Measurements from ENCODE around the gene UNK. TPM values are rescaled to one million over a fixed set of nuclear protein-coding genes. Genes with fewer than 3 reads are reported as not detected.
A peak's percentile ranks its signal among the peaks of the same experiment; 100 is the strongest.
"Not testable (repeated sequence)": the region's sequence is repeated elsewhere in the genome, so short reads cannot be mapped to it uniquely, and the experiment has no call there.

UNK gene
- total RNA-seq, 2 experiments from 2014 or later, result 33.7 to 36.1 TPM

DNA sequence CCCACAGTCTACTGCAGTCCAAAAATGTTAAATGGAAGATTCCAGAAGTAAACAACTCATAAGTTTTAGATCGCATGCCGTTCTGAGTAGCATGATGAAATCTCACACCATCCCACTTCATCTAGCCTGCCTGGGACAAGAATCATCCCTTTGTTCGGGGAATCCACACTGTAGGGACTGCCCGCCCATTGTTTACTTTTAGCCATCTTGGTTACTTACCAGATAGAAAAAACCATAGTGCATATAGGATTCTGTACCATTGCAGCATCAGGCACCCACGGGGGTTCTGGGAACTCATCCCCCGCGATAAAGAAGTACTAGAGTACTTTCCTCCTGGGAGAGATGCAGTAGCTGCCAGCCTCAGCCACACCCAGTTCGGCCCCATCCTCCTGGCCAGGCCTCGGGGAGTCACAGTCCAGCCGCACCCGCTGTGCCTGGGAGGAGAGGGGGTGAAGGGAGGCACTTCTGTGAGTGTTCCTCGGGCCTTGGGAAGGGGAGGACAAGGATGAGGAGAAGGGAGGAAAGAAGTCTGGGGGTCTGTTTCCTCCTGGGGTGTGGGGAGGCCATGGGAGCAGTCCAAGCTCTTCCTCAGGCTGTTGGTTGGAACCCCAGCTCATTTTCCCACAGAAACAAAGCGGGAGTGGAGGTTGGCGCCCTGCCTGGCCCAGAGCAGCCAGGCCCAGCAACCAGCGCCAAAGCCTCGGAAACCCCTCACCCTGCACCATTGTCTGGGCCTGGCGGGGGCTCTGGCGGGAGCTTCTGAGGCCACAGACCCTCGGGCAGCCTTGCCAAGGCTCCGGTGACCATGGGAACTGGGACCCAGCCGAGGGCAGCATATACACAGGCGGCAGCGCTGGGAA lies 84.9 kb downstream of the UNK start:
- no peaks in the 10 kb centered on the region for H3K36me3 Mint-ChIP-seq (ENCODE audit: low read depth)
- H3K27ac Mint-ChIP-seq, result no peak overlapping the region
- ChIA-PET POLR2A (interaction anchor here (0.8 kb wide), 1 partner anchor 14 kb away, joined by 5 read pairs; the partner anchor contains the start of gene WBP2), CTCF (interaction anchor here (0.7 kb wide), 1 partner anchor 82 kb away, joined by 3 read pairs; no protein-coding TSS in a partner anchor)
- DNase-seq (no peak), ATAC-seq (ENCODE audit: poor library complexity) (no peak)
- H3K36me3 ChIP-seq (ENCODE audit: insufficient read depth, low read length), result peaks cover 5% of the 10 kb centered on the region
- no peaks in the 10 kb centered on the region for H3K9me3 Mint-ChIP-seq
- H3K4me1 Mint-ChIP-seq (ENCODE audit: low read depth), result peaks cover 38% of the 10 kb centered on the region
- no peak overlapping the region for H3K27ac ChIP-seq (ENCODE audit: low read depth in 1 of 2, low read length in 2 of 2)
- H3K4me1 ChIP-seq (ENCODE audit: insufficient read depth, low read length), result peaks cover 28% of the 10 kb centered on the region
- intact Hi-C loops (cut with DNase I, micrococcal nuclease), result no loop called here
- H3K27me3 ChIP-seq (ENCODE audit: control insufficient read depth in 1 of 2, insufficient read depth in 2 of 2, low read length in 2 of 2), result no peaks in the 10 kb centered on the region
- H3K4me3 ChIP-seq (ENCODE audit: low read length), result no peak overlapping the region
- H3K4me3 Mint-ChIP-seq, result no peak overlapping the region
- no peaks in the 10 kb centered on the region for H3K9me3 ChIP-seq (ENCODE audit: control insufficient read depth in 1 of 2, insufficient read depth in 1 of 2, low read length in 2 of 2)
- no peak for TF ChIP-seq CTCF (IDR thresholded peaks at IDR 0.05)
- H3K27me3 Mint-ChIP-seq, result no peaks in the 10 kb centered on the region

DNA sequence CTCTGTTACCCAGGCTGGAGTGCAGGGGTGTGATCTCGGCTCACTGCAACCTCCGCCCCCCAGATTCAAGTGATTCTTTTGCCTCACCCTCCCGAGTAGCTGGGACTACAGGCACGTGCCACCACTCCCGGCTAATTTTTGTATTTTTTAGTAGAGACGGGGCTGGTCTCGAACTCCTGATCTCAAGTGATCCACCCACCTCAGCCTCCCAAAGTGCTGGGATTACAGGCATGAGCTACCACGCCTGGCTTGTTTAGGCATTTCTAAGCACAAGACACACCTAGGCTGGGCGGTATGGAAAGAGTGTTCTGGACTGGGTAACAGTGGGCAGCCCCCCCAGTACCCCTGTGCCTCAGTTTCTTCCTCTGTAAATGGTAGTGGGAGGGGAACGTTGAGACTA lies 85.6 kb downstream of the UNK start:
- H3K4me3 Mint-ChIP-seq, POLR2A ChIA-PET, H3K27ac Mint-ChIP-seq: not testable (repeated sequence)

GRCh38 chr17:75872434-75873351 lies 88.1 kb downstream of the UNK start:
- ChIA-PET CTCF (interaction anchor here (0.9 to 1.9 kb wide), 4 partner anchors 11 to 119 kb away, joined by 3 to 8 read pairs (median 4); partner anchors contain the start of gene WBP2), POLR2A (interaction anchor here (0.8 to 10.9 kb wide), 12 partner anchors 8 to 98 kb away, joined by 3 to 230 read pairs (median 4); partner anchors contain the start of genes TRIM65, UNK and WBP2)
- H3K4me3 ChIP-seq (ENCODE audit: low read length), result no peak overlapping the region
- Mint-ChIP-seq H3K36me3 (ENCODE audit: low read depth) (peaks cover 5% of the 10 kb centered on the region), H3K9me3 (no peaks in the 10 kb centered on the region), H3K27ac (peak overlapping the region; percentile 90), H3K27me3 (no peaks in the 10 kb centered on the region), H3K4me3 (peak overlapping the region; percentile 58), H3K4me1 (ENCODE audit: low read depth) (peaks cover 47% of the 10 kb centered on the region)
- H3K9me3 ChIP-seq (ENCODE audit: control insufficient read depth in 1 of 2, insufficient read depth in 1 of 2, low read length in 2 of 2), result no peaks in the 10 kb centered on the region
- intact Hi-C loops (cut with DNase I, micrococcal nuclease), result no loop called here
- H3K36me3 ChIP-seq (ENCODE audit: insufficient read depth, low read length), result peaks cover 6% of the 10 kb centered on the region
- ATAC-seq (ENCODE audit: poor library complexity) (peak; percentile 65), DNase-seq (peak; percentile 56 to 87 (median 68))
- H3K27ac ChIP-seq (ENCODE audit: low read depth in 1 of 2, low read length in 2 of 2), result peak overlapping the region; percentile 69 to 81
- no peak for TF ChIP-seq CTCF (IDR thresholded peaks at IDR 0.05)
- H3K4me1 ChIP-seq (ENCODE audit: insufficient read depth, low read length), result peaks cover 48% of the 10 kb centered on the region
- H3K27me3 ChIP-seq (ENCODE audit: control insufficient read depth in 1 of 2, insufficient read depth in 2 of 2, low read length in 2 of 2), result no peaks in the 10 kb centered on the region

More for the DNA sequence above, 85.6 kb downstream of the UNK start:
- H3K27me3 Mint-ChIP-seq; H3K4me3 ChIP-seq (ENCODE audit: low read length); DNase-seq; CTCF ChIA-PET; H3K9me3 ChIP-seq (ENCODE audit: control insufficient read depth in 1 of 2, insufficient read depth in 1 of 2, low read length in 2 of 2); H3K36me3 ChIP-seq (ENCODE audit: insufficient read depth, low read length); H3K27ac ChIP-seq (ENCODE audit: low read depth in 1 of 2, low read length in 2 of 2); ATAC-seq (ENCODE audit: poor library complexity); intact Hi-C loops (cut with DNase I, micrococcal nuclease); H3K36me3 Mint-ChIP-seq (ENCODE audit: low read depth); H3K9me3 Mint-ChIP-seq; H3K27me3 ChIP-seq (ENCODE audit: control insufficient read depth in 1 of 2, insufficient read depth in 2 of 2, low read length in 2 of 2): not testable (repeated sequence)
- peaks cover 31% of the 10 kb centered on the region for H3K4me1 Mint-ChIP-seq (ENCODE audit: low read depth)
- peaks cover 26% of the 10 kb centered on the region for H3K4me1 ChIP-seq (ENCODE audit: insufficient read depth, low read length)

All from CD4-positive, alpha-beta T cell (primary cell).